GM18907 (cell line): ENCODE measurements around the gene ABCC11.
A peak's percentile ranks its signal among the peaks of the same experiment; 100 is the strongest.
"Not testable (repeated sequence)": the region's sequence is repeated elsewhere in the genome, so short reads cannot be mapped to it uniquely, and the experiment has no call there.

Experiments used
- ATAC-seq: cut with Tn5 transposase; IDR thresholded peaks from one replicate; pipeline ENCODE4 v1.9.1; 2021; ENCODE audit warnings: mild to moderate bottlenecking, moderate library complexity; ENCODE audit not compliant: unreplicated experiment

ABCC11 gene

DNA sequence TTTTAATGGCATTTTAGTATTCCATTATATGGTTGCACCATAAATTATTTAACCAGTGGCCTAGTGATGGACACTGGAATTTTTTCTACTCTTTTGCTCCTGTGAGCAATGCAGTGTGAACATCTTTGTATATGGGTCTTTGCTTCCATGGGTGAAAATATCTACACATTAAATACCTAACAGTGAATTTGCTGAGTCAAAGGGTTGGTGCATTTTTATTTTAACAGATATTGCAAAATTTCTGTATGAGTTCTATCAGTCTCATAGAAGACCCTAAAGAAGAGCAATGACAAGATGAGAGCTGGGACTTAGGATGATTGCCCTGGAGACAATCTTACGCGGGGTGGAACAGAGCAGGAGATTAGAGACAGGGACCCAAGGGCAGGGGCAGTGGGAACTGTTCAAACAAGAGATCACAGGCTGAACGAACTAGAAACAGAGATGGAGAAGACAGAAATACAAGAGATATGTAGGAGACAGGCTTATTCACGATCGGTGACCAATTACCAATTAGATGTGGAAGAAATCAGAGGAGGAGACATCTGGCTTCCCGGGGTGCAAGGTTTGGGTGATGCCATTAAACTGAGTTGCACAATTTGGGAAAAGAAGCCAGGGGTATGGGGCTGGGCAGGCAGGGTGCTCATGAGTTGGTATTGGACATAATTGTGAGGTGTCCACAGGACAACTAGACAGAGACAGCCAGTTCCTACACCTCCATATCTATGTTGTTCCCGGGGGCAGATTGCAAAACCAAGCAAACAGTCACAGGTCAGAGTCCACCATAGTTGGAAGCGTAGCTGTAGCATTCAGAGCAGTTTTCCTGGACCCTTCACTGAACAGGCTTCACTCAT lies 43.1 kb downstream of the ABCC11 start:
- no peak for ATAC-seq

DNA sequence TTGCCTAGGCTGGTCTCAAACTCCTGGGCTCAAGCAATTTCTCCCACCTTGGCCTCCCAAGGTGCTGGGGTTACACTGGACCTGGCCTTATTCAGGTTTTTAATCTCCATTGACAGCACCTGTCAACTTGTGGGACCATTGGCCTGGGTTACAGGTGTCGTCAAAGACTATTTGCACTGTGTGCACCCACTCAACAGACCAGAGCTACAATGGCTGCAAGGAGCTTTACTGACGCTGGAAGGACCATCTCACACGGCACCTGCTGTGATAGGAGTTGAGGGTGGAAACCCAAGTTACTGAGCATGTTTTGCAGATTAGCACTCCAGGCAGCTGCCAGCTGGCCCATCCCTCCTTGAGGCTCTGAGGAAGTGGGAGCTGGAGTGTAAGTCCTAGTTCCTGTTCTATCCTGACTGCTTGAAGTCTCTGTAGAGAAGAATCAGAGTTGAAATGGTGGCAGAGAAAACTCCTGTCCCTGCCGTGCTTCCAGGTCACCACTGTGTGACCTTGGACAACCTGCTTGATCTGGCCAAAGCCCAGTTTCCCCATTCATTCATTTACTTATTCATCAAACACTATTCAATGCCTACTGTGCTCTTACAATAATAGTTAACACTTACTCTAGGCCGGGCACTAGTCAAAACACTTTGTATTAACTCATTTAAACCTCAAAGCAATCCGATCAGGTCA lies 45.7 kb downstream of the ABCC11 start:
- ATAC-seq = no peak

DNA sequence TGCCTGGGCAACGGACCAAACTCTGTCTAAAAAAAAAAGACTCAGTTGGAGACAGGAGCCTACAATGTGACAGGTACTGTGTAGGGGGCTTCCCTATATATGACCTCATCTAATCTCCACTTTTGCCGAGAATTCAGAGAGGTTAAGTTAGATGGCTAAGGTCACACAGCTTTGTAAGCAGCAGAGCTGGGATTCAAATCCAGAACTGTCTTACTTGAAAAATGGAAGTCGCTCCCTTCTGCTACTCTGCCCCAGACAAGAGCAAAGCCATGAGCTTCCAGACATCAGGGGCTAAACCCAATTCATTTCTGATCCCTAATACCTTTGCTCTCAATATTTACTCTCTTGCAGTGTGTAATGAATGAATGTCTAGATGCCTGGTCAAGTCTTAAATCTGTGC lies 50.0 kb downstream of the ABCC11 start:
- ATAC-seq = no peak

DNA sequence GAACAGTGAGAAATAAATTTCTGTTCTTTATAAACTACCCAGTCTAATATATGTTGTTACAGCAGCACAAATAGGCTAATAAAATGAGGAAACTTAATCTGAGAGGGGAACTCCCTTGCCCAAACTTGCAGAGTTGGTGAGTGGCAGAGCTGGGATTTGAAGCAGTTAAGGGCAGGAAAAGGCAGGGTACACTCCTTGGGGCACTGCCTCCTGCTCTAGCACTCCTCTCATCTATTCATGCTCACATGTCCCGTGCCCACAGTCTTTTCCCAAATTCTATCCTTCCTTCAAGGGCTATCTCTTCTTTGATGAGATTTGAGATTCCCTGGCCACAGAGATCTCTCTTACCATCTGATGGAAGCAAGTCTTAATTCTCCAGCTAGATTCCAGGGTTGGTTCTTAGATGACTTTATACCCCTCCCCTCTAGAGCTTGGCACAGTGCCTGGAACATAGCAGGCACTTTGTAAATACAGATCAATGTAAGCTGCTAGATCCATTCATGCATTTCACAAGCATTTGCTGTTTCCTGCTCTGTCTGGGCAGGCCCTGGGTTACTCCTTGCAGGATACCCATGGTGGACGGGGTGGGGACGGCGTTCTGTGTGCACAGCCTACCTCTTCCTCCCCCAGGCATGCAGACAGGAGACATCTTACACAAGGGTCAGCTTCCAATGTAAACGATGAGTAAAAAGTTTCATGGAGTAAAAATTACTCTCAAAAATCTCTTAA lies 52.3 kb downstream of the ABCC11 start:
- no peak for ATAC-seq

DNA sequence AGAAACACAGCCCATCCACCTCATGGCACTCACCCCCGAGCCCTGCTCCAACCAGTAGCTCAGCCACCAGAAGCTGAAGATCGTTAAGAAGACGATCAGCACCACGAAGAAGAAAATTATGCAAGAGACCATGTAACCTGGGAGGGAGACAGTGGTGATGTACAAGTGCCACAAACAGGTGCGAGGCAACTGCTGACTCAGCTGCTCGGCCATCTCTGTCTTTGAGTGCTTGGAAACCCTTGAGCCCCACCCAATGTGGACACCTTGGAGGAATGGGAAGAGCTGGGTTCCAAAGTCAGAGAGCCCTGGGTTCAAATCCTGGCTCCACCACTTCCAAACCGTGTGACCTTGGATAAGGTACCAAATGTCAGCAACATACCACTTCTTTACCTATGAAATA lies 53.5 kb downstream of the ABCC11 start:
- no peak for ATAC-seq

DNA sequence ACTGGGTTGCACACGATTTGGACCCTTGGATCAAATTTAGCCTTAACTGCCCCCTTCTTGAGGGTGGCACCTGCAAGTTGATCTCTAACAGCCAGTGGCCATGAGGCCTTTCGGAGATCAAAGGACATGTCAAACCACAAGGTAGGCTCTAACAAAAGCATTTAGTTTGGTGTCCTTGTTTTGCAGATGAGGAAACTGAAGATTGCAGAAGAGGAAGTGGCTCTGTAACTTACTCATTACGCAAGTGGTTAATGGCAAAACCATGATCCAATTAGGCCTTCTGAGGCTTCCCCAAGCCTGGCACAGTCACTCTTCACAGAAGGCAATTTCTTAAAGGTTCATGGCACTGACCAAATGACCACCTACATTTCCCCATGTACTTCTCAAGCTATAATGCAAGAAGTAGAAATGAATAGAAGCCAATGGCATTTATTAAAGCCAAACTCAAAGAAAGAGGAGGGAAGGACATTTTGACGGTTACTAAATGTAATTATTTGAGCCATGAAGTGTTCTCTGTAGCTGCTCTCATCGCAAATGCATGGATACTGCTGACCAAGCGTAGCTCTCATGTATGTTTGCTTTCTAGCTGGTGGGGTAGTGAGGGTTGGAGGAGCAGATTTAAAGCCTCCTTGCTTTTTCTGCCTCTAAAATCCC lies 58.8 kb downstream of the ABCC11 start:
- ATAC-seq = peak; percentile 96

DNA sequence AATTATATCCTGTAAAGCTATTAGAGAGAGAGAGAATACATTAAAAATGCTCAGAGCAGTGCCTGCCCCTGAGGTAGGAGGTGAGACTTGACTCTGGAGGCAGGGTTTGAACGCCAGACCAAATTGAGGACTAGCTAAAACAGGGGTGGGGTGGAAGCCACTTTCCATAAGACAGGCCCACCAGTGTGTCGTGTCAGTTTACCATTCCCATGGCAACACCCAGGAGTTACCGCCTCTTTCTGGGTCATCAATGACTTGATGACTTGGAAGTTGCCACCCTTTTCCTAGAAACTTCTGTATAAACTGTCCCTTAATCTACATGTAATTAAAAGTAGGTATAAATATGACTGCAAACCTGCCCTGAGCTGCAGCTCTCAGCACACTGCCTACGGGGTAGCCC lies 59.6 kb downstream of the ABCC11 start:
- no peak for ATAC-seq

DNA sequence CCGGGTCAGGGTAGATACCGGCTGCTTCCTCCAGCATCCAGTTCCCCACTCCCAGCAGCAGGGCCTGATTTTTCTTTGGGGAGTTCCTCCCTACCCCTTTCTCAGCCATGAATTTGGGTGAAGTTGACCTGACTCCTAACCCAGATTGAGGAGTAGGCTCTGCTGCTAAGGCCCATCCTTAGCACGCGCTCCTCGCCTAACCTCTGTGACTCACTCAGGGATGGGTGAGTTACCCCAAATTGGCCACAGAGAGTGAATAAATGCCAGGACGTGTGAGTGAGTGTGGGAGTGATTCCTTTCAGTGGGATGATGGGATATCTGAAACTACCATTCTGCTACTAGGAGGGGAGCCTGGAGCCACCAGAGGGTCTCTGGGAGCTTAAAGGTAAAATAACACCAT lies 62.7 kb downstream of the ABCC11 start:
- no peak for ATAC-seq

DNA sequence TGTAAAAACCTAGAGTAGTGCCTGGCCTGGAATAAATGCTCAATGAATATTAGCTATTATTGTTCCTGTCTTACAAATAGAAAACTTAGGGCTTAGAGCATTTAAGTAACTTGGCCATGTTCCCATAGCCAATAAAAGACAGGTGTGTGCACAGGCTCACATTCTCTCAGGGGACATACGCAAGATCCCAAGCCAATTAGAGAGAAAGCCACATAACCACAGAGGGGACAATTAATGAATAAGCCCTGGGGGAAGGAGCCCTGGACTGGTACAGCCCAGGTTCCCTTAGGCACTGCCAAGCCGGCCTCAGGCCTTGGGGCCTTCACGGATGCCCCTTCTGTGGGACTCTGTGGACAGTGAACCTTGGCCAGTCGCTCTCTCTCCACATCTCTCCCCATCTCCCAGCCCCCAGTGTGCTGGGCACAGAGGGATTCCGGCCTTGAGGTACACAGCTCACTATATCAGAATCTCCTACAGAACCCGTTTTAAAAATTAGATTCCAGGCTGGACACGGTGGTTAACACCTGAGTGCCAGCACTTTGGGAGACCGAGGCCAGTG lies 64.3 kb downstream of the ABCC11 start:
- no peak for ATAC-seq

DNA sequence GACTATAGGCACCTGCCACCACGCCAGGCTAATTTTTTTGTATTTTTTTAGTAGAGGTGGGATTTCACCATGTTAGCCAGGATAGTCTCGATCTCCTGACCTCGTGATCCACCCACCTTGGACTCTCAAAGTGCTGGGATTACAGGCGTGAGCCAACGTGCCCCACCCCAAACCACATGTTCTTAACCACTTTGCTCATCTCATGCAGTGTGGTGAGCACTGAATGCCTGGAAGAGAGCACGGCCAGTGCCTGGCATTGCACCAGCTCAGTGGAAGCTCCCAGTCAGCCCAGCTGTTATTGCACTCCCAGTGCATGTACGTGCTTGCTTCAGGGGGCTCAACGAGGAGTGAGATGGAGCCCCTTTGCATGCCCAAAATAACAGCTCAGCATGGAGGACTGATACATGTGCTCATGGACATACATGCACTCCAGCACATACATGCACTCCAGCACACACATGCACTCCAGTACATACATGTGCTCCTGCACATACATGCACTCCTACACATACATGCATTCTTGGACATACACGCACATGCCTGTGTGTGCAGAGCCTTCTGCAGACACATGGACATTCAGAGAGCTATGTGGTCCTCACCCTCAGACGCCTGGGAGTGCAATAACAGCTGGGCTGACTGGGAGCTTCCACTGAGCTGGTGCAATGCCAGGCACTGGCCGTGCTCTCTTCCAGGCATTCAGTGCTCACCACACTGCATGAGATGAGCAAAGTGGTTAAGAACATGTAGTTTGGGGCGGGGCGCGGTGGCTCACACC lies 65.4 kb downstream of the ABCC11 start:
- ATAC-seq = not testable (repeated sequence)

DNA sequence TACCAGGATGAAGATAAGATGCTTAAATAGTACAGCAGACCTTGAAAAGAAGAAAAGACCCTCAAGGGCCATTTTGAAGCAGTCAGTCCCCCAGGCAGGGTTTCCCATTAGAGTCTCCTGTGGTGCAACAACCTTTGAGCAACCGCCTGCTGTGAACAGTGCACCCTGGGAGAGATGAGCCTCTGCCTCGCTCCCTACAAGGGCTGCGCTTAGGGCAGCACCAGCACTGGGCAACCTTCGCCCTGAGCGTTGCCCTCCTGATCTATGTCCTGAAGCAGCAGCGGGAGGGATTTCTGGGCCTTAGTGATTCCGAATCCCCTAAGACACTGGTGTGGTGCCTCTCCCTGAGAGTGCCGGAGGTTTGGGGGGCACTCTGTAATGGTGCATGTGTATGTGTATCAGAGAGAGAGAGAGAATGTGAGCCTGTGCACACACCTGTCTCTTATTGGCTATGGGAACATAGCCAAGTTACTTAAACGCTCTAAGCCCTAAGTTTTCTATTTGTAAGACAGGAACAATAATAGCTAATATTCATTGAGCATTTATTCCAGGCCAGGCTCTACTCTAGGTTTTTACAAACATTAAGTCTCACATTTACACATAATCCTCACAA lies 66.4 kb downstream of the ABCC11 start:
- ATAC-seq = no peak

DNA sequence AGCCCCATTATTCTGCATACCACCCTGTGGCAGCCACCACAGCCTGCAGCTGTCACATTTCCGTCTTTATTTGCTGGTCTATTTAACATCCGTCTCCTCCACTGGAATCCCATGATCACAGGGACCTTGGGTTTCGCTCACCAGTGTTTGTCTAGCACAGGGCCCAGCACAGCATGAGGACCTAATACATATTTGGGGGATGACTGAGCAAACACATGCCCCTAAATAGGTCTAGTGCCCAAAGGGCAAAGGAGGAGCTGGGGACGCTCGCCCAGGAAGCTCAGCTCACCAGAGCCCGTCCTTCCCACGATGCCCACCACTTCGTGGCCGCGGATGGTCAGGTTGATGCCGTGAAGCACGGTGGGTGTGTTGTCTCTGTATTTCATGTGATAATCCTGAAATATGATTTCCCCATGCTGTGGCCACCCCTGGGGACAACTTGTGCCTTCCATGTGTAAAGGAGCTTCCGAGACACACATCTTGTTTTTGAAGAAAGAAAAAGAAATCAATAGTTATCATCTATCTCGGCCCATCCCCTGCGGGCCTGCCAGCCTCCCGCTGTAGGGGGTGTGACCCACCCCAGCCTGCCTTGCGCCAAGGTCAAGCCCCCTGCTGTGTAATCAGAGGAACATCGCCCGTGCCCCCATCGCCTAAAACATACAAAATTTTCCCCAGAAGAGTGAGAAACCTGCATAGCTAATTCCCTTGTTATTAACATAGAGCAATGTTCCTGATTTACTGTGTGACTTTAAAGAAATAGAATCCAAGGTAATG lies 70.5 kb downstream of the ABCC11 start:
- ATAC-seq = no peak

DNA sequence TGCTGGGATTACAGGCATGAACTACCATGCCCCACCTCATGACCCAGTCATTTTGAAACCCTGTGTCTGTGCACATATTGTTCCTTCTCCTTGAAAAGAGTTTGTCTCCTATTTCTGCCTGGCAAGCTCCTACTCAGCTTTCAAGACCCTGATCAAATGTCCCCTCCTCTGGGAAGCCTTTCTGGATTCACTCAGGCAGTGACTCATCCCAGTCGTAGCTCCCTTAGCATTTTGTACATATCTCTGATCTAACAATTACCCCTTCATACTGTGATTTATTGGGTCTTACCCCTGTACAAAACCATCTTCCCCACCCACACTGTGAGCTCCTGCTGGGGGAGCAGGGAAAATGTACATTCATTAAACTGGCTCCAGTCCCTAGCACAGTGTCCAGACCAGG lies 73.5 kb downstream of the ABCC11 start:
- ATAC-seq = no peak

DNA sequence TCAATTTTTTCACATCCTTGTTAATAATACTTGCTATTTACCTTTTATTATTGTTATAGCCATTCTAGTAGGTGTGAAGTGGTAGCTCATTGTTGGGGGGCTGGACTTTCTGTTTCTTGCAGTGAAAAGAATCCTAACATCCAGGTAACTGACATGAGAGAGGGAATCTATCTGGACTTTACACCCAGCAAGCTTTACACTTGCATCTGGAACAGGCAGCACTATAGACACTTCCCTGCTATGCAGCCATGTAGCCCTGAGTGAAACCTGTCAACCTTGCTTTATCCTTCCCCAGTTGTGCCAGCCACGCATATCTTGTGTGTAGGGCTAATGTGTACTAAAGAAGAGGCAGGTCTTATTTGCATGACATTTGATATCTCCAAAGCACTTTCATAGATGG lies 74.7 kb downstream of the ABCC11 start:
- no peak for ATAC-seq

DNA sequence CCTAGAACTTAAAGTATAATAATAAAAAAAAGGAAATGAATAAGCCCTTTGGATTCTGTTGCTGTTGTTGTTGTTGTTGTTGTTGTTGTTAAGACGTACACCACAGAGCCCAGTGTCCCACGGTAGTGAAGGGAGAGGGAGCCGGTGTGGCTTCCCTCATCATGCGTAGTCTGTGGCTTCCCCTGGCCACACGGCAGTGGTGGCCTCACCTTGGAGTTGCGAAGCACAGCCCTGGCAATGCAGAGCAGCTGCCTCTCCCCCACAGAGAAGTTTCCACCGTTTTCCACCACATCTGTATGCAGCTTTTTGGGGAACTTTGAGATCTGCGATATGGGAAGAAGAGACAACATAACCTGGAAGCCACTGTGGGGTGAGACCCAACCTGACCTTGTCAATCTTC lies 77.4 kb downstream of the ABCC11 start:
- ATAC-seq = no peak

DNA sequence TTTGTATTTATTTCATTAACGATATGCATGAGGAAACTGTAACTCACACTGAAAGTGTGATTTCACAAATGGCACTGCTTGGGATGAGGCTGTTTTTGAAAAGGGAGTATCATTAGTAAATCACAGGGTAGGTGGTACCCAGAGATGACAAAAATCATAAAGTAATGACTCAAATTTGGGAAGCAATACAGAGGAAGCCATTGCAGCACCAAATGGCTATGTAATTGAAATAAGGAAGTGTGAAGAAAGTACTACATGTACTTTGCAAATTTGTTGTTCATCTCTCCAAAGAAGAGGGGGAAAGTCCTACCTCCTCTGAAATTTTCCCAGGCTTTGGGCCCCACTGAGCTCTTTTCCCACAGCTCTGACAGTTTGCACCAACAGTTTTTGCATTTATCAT lies 79.3 kb downstream of the ABCC11 start:
- no peak for ATAC-seq

DNA sequence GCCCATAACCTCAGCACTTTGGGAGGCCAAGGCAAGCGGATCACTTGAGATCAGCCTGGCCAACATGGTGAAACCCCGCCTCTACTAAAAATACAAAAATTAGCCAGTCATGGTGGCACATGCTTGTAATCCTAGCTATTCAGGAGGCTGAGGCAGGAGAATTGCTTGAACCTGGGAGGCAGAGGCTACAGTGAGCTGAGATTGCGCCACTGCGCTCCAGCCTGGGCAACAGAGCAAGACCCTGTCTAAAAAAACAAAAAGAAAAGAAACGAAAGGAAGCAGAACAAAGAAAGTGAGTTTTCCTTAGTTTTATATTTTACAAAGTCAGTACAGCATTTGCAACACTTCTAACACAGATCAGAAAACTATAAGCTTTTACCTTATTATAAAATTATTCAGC lies 80.7 kb downstream of the ABCC11 start:
- ATAC-seq = not testable (repeated sequence)

DNA sequence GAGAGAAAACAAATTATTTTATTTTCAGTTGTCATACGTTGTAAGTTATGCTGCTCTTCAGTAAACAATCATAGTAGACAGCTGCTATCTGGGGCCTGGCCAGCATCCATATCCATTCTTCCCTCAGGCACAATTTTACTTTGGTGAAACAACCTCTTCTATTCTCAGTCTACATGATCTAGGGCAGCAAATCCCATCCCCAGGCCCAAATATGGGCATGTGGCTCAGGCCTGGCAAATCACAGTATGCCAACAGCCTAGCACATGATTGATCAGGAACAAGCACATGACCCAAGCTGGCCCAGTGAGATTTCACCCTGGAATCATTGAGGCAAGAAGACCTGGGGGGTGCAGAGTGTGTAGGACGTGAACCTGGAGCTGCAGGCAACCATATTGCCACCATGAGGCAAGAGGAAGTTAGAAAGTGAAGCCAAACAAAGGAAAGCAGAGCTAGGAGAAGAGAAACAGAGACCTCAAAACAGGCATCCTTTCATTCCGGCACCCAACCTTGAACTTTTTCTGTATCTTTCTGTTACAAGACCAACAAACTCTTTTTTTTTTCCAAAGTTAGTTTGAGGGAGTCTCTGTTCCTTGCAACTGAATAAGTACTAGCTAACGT lies 81.3 kb downstream of the ABCC11 start:
- no peak for ATAC-seq
